Motor neuron (in vitro differentiated cells): ENCODE measurements around the gene VAC14. TPM values are rescaled to one million over a fixed set of nuclear protein-coding genes. Genes with fewer than 3 reads are reported as not detected.

ENCODE experiments used
- ATAC-seq, 8 experiments: fragments of 200-7000 bp; cut with Tn5 transposase; replicated peaks in 6 of 8; 2 replicates each; pipeline ENCODE4 v1.8.0; 2021; ENCODE audit warnings: mild to moderate bottlenecking in 8 of 8, moderate library complexity in 8 of 8
- H3K27ac ChIP-seq, 2 donors: fragments of 250-450 bp; sonication (Bioruptor Pico); 2 replicates each; pipeline ENCODE4 v1.9.0; 2021; ENCODE audit warnings: antibody characterized with exemption in 2 of 2, mild to moderate bottlenecking in 2 of 2, moderate library complexity in 1 of 2
- H3K4me1 ChIP-seq, 2 donors: fragments of 250-450 bp; sonication (Bioruptor Pico); replicated peaks in 1 of 2; 2 replicates each; pipeline ENCODE4 v1.6.1; 2021; ENCODE audit warnings: antibody characterized with exemption in 2 of 2, mild to moderate bottlenecking in 2 of 2, moderate library complexity in 1 of 2
- H3K4me3 ChIP-seq, 5 donors: fragments of 250-450 bp; sonication (Bioruptor Pico); 2 replicates each; pipeline ENCODE4 v1.9.0; 2021; ENCODE audit warnings: antibody characterized with exemption in 5 of 5, mild to moderate bottlenecking in 5 of 5, moderate library complexity in 4 of 5
- WGBS, 10 experiments: fragments of 450-650 bp; shearing (Covaris generic); methylation state at CpG; one replicate each; pipeline ENCODE4 v1.0.0; 2022; 5-methylcytosine and 5-hydroxymethylcytosine counted together
- in situ Hi-C, 9 experiments: fragments of 400-800 bp; cut with MboI; loops; one replicate each; pipeline ENCODE4 v1.15.0; 2021; ENCODE audit warnings: low sequenced_read_pairs in 9 of 9, low pct_unique_long_range_greater_than_20kb in 2 of 9; ENCODE audit not compliant: unreplicated experiment in 9 of 9
- total RNA-seq, 8 experiments: library from RNA; unstranded; fragments of 300-600 nt; gene quantifications; 2 replicates each; pipeline versions ENCODE4 v1.2.3 to v1.2.4, GENCODE V29; 2022

Gene VAC14
- total RNA-seq, 8 experiments from 2014 or later = 9.3 to 34.5 (median 17.0) TPM

- WGBS, 10 experiments = 80 to 100% (median 95%) methylated on average over 2 to 15 of the region's 31 CpGs; no CpG with 5 or more reads in 1 of the 10 experiments
- no peak overlapping the region for H3K4me3 ChIP-seq
- in situ Hi-C loops = no loop called here
- peaks cover 42 to 51% of the 10 kb centered on the region in 2 donors for H3K4me1 ChIP-seq
- peak in 1 of 8 experiments; percentile 1 for ATAC-seq
- H3K27ac ChIP-seq = no peak overlapping the region
These were observed 90.3 kb downstream of the VAC14 start for GRCh38 chr16:70710422-70711210.

DNA sequence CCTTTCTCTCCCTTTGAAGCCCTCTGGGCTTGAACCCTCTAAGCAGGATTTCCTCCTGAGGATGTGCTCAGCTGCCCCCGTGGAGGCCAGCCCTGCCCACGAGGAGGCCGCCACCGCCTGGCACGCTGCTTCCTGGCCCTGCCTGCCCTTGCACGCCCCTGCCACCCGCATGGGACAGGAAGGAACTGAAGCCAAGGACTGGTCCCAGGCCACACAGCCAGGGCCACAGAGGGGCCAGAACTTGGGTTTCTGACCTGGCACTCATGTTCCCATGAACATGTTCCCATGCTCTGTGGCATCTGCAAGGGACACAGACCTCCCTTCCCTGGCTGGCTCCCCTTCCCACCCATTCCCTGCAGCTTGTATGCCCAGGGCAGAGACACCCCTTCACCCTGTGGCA, 91.0 kb downstream of the VAC14 start:
- H3K27ac ChIP-seq = no peak overlapping the region
- in situ Hi-C loops = no loop called here
- H3K4me3 ChIP-seq = no peak overlapping the region
- H3K4me1 ChIP-seq = peaks cover 35 to 51% of the 10 kb centered on the region in 2 donors
- 60 to 100% (median 100%) methylated on average over 1 to 4 of the region's 7 CpGs; no CpG with 5 or more reads in 5 of the 10 experiments for WGBS, 10 experiments
- no peak for ATAC-seq

GRCh38 chr16:70709457-70709856, 91.5 kb downstream of the VAC14 start:
- 86 to 100% (median 100%) methylated on average over 1 of the region's 5 CpGs; no CpG with 5 or more reads in 6 of the 10 experiments for WGBS, 10 experiments
- H3K27ac ChIP-seq = no peak overlapping the region
- H3K4me1 ChIP-seq = peaks cover 31 to 53% of the 10 kb centered on the region in 2 donors
- in situ Hi-C loops = no loop called here
- H3K4me3 ChIP-seq = no peak overlapping the region
- ATAC-seq = peak in 1 of 8 experiments; percentile 15

GRCh38 chr16:70708366-70709246, 92.4 kb downstream of the VAC14 start:
- WGBS, 10 experiments = 0 to 100% (median 80%) methylated on average over 1 to 8 of the region's 20 CpGs; no CpG with 5 or more reads in 3 of the 10 experiments
- H3K27ac ChIP-seq = no peak overlapping the region
- in situ Hi-C loops = no loop called here
- peaks cover 31 to 55% of the 10 kb centered on the region in 2 donors for H3K4me1 ChIP-seq
- no peak overlapping the region for H3K4me3 ChIP-seq
- ATAC-seq = no peak

- Histone ChIP-seq H3K4me3 (no peak overlapping the region), H3K27ac (no peak overlapping the region), H3K4me1 (peaks cover 31 to 56% of the 10 kb centered on the region in 2 donors)
- ATAC-seq = peak in 3 of 8 experiments; percentile 10 to 81 (median 50)
- in situ Hi-C loops = no loop called here
- 0 to 100% (median 80%) methylated on average over 1 to 6 of the region's 7 CpGs; no CpG with 5 or more reads in 3 of the 10 experiments for WGBS, 10 experiments
These were observed 94.0 kb downstream of the VAC14 start for GRCh38 chr16:70706948-70707465.

DNA sequence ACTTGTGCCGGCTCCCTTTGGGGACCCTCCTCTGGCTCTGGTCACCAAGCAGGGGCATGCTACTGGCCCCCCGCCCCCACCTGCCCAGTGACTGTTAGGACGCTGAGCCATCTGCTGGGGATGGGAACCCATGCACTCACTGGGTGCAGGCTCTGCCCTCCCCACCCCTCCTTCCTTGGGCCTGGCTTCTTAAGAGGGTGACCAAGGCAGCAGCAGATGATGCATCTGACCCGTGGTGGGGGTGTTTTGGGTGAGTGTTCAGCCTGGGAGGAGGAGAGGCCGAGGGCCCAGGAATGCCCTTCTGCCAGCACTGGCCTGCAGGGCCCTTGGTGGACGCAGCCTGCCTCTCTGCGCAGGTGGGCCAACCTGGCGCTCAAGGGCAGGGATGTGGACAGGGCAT, 95.9 kb downstream of the VAC14 start:
- Histone ChIP-seq H3K4me1 (peaks cover 26 to 60% of the 10 kb centered on the region in 2 donors), H3K27ac (no peak overlapping the region), H3K4me3 (no peak overlapping the region)
- in situ Hi-C loops = no loop called here
- WGBS, 10 experiments = 40 to 100% (median 100%) methylated on average over 1 to 2 of the region's 8 CpGs; no CpG with 5 or more reads in 5 of the 10 experiments
- no peak for ATAC-seq

DNA sequence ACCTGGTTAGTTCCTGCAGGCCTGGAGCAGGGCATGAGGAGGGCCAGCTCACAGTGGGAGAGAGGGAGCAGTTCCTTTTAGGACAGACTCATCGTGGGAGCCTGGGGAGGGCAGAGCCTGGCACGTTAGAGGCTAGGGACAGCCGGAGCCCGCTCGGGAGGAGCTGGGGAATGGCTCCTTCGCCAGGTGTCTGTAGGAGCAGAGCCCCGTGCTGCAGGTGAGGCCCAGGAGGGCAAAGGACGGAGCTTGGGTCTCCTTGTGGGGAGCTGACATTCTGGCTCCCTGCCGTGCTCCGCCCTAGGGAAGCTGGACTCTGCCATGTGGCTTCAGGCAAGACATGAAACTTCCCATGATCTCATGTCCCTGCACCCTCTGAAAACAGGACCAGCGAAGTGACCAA, 96.4 kb downstream of the VAC14 start:
- H3K4me3 ChIP-seq = no peak overlapping the region
- no peak for ATAC-seq
- 20 to 100% (median 78%) methylated on average over 1 to 4 of the region's 11 CpGs; no CpG with 5 or more reads in 6 of the 10 experiments for WGBS, 10 experiments
- peak overlapping the region; percentile 84 to 90 for H3K27ac ChIP-seq
- in situ Hi-C loops = no loop called here
- peaks cover 26 to 62% of the 10 kb centered on the region in 2 donors for H3K4me1 ChIP-seq

DNA sequence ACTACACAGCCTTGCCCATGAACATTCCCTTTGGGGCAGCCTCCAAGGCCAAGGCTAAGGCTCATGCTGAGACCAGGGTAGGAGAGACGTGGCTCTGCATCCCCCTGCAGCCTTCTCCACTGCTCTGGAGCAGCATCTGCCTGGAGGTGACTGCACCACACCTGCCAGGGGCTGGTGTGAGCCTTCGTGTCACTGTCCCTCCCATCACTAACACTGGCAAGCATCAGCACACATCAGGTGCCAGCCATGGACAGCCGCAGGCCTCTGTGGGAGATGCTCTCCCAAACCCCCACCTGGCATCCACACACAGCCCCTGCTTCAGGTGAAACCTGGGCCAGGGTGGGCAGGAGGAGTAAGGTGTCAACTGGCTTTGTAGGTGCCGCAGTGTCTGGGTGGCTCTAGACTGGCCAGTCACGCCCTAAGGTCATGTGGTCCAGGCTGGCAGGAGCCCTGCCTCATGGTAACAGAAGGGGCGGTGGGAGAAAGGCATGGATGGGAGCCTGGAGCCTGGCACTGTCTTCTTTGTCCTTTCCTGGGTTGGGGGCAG, 97.0 kb downstream of the VAC14 start:
- ATAC-seq = no peak
- in situ Hi-C loops = no loop called here
- no peak overlapping the region for H3K4me3 ChIP-seq
- 20 to 90% (median 70%) methylated on average over 1 to 2 of the region's 6 CpGs; no CpG with 5 or more reads in 6 of the 10 experiments for WGBS, 10 experiments
- peaks cover 26 to 62% of the 10 kb centered on the region in 2 donors for H3K4me1 ChIP-seq
- H3K27ac ChIP-seq = peak overlapping the region; percentile 84 to 90

DNA sequence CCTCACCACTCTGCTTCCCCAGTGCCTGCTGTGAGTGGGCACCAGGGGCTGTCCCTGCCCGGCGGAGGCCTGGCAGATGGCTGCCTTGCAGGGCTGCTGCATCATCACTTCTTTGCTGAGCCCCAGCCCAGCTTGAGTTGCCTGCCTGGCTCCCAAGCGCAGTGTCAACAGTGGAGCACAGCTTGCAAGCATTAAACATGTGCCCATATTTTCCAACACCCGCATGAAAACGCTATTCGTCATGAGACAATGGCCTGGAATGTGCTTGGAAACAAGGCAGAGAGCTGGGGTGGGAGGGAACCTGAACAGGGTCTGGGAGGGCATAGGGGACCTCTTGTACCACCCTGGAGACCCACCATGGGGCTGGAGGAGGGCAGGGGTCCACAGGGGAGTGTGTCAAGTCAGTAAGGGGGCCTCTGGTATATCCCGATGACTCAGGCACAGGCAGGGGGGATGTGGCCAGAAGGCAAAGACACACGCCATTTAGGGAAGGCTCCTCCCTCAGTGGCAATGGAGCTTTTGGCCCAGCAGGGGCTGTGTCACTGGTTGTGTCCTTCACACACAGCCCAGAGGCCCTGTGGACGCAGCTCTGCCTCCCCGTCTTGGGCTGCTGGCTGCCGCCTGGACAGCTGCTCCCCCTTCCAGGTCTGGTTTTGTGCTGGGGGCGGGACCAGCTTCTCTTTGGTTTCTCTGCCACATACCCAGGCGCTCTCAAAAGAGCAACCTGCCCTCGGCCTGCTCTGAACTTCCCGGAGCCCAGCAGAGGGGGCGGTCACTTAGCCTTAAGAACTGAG, 97.7 kb downstream of the VAC14 start:
- no peak overlapping the region for H3K4me3 ChIP-seq
- in situ Hi-C loops = no loop called here
- peak overlapping the region; percentile 84 to 90 for H3K27ac ChIP-seq
- 0 to 67% (median 31%) methylated on average over 1 to 3 of the region's 16 CpGs; no CpG with 5 or more reads in 6 of the 10 experiments for WGBS, 10 experiments
- peak; percentile 64 to 91 (median 86) for ATAC-seq
- H3K4me1 ChIP-seq = peaks cover 26 to 62% of the 10 kb centered on the region in 2 donors

GRCh38 chr16:70702624-70703023, 98.3 kb downstream of the VAC14 start:
- 0 to 100% (median 88%) methylated on average over 1 to 4 of the region's 8 CpGs; no CpG with 5 or more reads in 5 of the 10 experiments for WGBS, 10 experiments
- ATAC-seq = no peak
- H3K4me1 ChIP-seq = peaks cover 26 to 66% of the 10 kb centered on the region in 2 donors

DNA sequence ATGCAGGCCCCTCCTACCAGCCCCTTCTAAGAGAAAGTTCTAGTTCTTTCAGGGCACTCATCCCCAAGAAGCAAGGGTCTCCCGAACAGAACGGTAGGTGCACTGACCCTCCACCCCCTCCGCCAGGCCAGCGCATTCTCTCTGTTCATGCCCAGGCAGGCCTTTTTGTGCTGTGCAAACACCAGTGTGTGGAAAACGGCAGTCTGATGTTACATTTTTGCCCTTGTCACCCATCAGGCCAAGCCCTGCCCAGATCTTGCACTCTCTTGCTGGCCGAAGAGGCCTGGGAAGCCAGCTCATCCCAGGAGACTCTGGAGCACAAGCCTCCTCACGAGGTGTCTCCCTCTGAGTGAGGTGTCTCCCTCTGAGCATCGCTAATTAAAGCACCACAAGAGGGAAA, 99.0 kb downstream of the VAC14 start:
- WGBS, 10 experiments = 70 to 100% (median 89%) methylated on average over 1 to 5 of the region's 8 CpGs; no CpG with 5 or more reads in 6 of the 10 experiments
- no peak overlapping the region for H3K4me3 ChIP-seq
- H3K4me1 ChIP-seq = peaks cover 26 to 65% of the 10 kb centered on the region in 2 donors
- in situ Hi-C loops = no loop called here
- peak overlapping the region in 1 of 2 donors; percentile 84 for H3K27ac ChIP-seq
- no peak for ATAC-seq

More at GRCh38 chr16:70702624-70703023, 98.3 kb downstream of the VAC14 start:
- in situ Hi-C loops = no loop called here
- H3K27ac ChIP-seq = peak overlapping the region; percentile 84 to 90
- no peak overlapping the region for H3K4me3 ChIP-seq

DNA sequence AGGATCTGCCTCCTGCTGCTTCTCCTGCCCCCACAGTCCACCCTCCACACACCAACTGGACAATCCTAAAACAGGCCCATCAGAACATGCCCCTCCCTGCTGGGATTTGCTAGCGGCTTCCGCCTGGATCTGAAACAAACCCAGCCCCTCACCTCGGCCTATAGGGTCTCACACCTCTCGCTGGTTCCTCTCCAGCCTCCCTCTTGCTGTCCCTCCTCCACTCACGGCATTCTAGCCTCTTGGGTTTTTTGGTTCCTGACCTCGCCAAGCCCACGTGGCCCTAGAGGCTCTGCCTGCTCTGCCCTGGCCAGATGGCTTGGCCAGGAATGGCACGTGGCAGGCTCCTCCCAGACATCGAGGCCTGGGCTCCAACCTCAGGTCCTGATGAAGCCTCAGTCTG, 99.4 kb downstream of the VAC14 start:
- H3K4me1 ChIP-seq = peaks cover 26 to 64% of the 10 kb centered on the region in 2 donors
- in situ Hi-C loops = no loop called here
- H3K4me3 ChIP-seq = no peak overlapping the region
- no peak for ATAC-seq
- H3K27ac ChIP-seq = no peak overlapping the region
- 80 to 94% (median 88%) methylated on average over 1 to 3 of the region's 9 CpGs; no CpG with 5 or more reads in 5 of the 10 experiments for WGBS, 10 experiments
